Spleen (tissue), 13 donors: ENCODE measurements around the gene MYBPHL. TPM values are rescaled to one million over a fixed set of nuclear protein-coding genes. Genes with fewer than 3 reads are reported as not detected.

Experiments
- DNase-seq: peaks from one replicate; pipeline ENCODE4 v3.0.0-alpha.2; 2020
- H3K27ac ChIP-seq, 8 donors: fragments of 200-600 bp; sonication (generic) in 7 of 8; 1 replicate in 4 of 8; 2 replicates in 4 of 8; pipeline versions ENCODE4 v1.5.0 to v1.8.0; 2016 to 2021; ENCODE audit warnings: inconsistent platforms in 4 of 8, mild to moderate bottlenecking in 4 of 8, moderate library complexity in 1 of 8
- H3K27me3 ChIP-seq, 7 donors: fragments of 200-600 bp; sonication (generic) in 6 of 7; replicated peaks in 1 of 7; 1 replicate in 4 of 7; 2 replicates in 3 of 7; pipeline versions ENCODE4 v1.5.0 to v1.8.0; 2016 to 2021; ENCODE audit warnings: inconsistent platforms in 3 of 7, mild to moderate bottlenecking in 1 of 7
- H3K36me3 ChIP-seq, 6 donors: fragments of 200-600 bp; sonication (generic) in 5 of 6; 1 replicate in 4 of 6; 2 replicates in 2 of 6; pipeline versions ENCODE4 v1.5.0 to v1.8.0; 2016 to 2021; ENCODE audit warnings: inconsistent platforms in 2 of 6
- H3K4me1 ChIP-seq, 6 donors: fragments of 200-600 bp; sonication (generic) in 5 of 6; 1 replicate in 3 of 6; 2 replicates in 3 of 6; pipeline versions ENCODE4 v1.5.0 to v1.8.0; 2016 to 2021; ENCODE audit warnings: inconsistent platforms in 3 of 6
- H3K4me3 ChIP-seq, 8 donors: fragments of 200-600 bp; sonication (generic) in 7 of 8; 1 replicate in 4 of 8; 2 replicates in 4 of 8; pipeline versions ENCODE4 v1.5.0 to v1.8.0; 2016 to 2021; ENCODE audit warnings: inconsistent platforms in 4 of 8, mild to moderate bottlenecking in 4 of 8, moderate library complexity in 2 of 8
- H3K9me3 ChIP-seq, 8 donors: fragments of 200-600 bp; sonication (generic) in 7 of 8; 1 replicate in 4 of 8; 2 replicates in 4 of 8; pipeline versions ENCODE4 v1.5.0 to v1.8.0; 2016 to 2021; ENCODE audit warnings: inconsistent platforms in 4 of 8
- CTCF ChIP-seq, 11 experiments: fragments of 200-600 bp in 7 of 11; fragments of 450-650 bp in 4 of 11; sonication (generic) in 4 of 11; IDR thresholded peaks in 8 of 11; conservative IDR thresholded peaks in 3 of 11; 1 replicate in 7 of 11; 2 replicates in 4 of 11; pipeline versions ENCODE4 v1.4.0 to v1.8.0; 2016 to 2021; ENCODE audit warnings: antibody characterized with exemption in 11 of 11, inconsistent platforms in 4 of 11, mild to moderate bottlenecking in 1 of 11
- POLR2A ChIP-seq, 3 donors: fragments of 450-650 bp; IDR thresholded peaks; one replicate each; pipeline ENCODE4 v1.5.1; 2017; ENCODE audit warnings: antibody characterized with exemption in 3 of 3, mild to moderate bottlenecking in 1 of 3
- POLR2AphosphoS5 ChIP-seq, 3 donors: sonication (generic); formaldehyde crosslinking; IDR thresholded peaks; one replicate each; pipeline ENCODE4 v1.5.1; 2017; ENCODE audit warnings: antibody characterized with exemption in 3 of 3
- WGBS, 5 donors: extraction: QIAGEN DNeasy Blood & Tissue Kit in 3 of 5; methylation state at CpG; one replicate each; pipeline versions ENCODE4 v1.1.5 to v1.1.7; 2013 to 2018; 5-methylcytosine and 5-hydroxymethylcytosine counted together
- intact Hi-C: fragments of 100-400 bp; cut with DNase I; formaldehyde crosslinking; loops from one replicate; pipeline ENCODE4 v1.15.0; 2023; ENCODE audit warnings: low total_unique reads
- long read RNA-seq, 2 donors: transcript quantifications; one replicate each; lab custom pipeline, GENCODE V29; 2026
- polyA plus RNA-seq, 3 donors: library from polyadenylated mRNA; stranded (reverse); fragments of 200-250 nt; gene quantifications; one replicate each; pipeline ENCODE4 v1.2.1, GENCODE V29; 2013
- total RNA-seq, 7 donors: library from RNA; depleted of rRNA in 3 of 7; stranded (reverse); fragments of >200 nt in 3 of 7; fragmentation: NEBNext Ultra II Directional in 4 of 7; extraction: Animal tissue kit (Norgen Biotek cat#: 25700) in 4 of 7; gene quantifications; one replicate each; pipeline versions ENCODE4 v1.1.0 to v1.2.1, GENCODE V29; 2016 to 2021
- donor health status: healthy with polysubstance abuse.
- donor health status: DM: no; HTN: no; CAD: no; lungs with moderate emphysema.
- donor health status: DM: no; HTN: no; CAD: no.
- donor health status: Bipolar disorder and iron deficiency.
- donor health status: healthy.
- donor health status: DM: no; HTN: no; CAD: no.
- donor health status: DM: yes; HTN: yes; CAD: no.

Gene MYBPHL
- total RNA-seq, result not detected
- polyA plus RNA-seq, result not detected
- long read RNA-seq, donor 1, result 0 reads
- long read RNA-seq, donor 2, result 0 reads

- 64 to 83% (median 68%) methylated on average over 1 to 7 of the region's 7 CpGs for WGBS, 5 donors
Observed at GRCh38 chr1:109306832-109307273, at the start of gene MYBPHL. TSS of gene MYBPHL (minus strand) at chr1:109307011. CDS start at chr1:109306991, 20 bp downstream.

GRCh38 chr1:109356505-109356904 lies 49.7 kb upstream of the MYBPHL start:
- H3K4me1 ChIP-seq, result peaks cover 0 to 10% (median 0%) of the 10 kb centered on the region in 6 donors
- H3K4me3 ChIP-seq, result no peak overlapping the region
- H3K27me3 ChIP-seq, result no peaks in the 10 kb centered on the region
- 67 to 88% (median 81%) methylated on average over 1 of the region's 1 CpG for WGBS, 5 donors
- no peak for DNase-seq
- H3K9me3 ChIP-seq, result no peaks in the 10 kb centered on the region
- intact Hi-C loops, result no loop called here
- peaks cover 0 to 35% (median 0%) of the 10 kb centered on the region in 6 donors for H3K36me3 ChIP-seq
- TF ChIP-seq CTCF (IDR thresholded peaks at IDR 0.05 in 8 of 11, conservative IDR thresholded peaks at IDR 0.05 in 3 of 11) (no peak), POLR2A (IDR thresholded peaks at IDR 0.05) (no peak), POLR2AphosphoS5 (IDR thresholded peaks at IDR 0.05) (no peak)
- H3K27ac ChIP-seq, result no peak overlapping the region

More at GRCh38 chr1:109306832-109307273, at the start of gene MYBPHL:
- TF ChIP-seq POLR2A (IDR thresholded peaks at IDR 0.05) (no peak), CTCF (IDR thresholded peaks at IDR 0.05 in 8 of 11, conservative IDR thresholded peaks at IDR 0.05 in 3 of 11) (no peak), POLR2AphosphoS5 (IDR thresholded peaks at IDR 0.05) (peak in 1 of 3 donors; percentile 6)
- DNase-seq, result no peak
- no peak within 1 kb of the TSS for H3K4me3 ChIP-seq
- H3K27ac ChIP-seq, result no peak within 1 kb of the TSS
- H3K9me3 ChIP-seq, result no peaks in the 10 kb centered on the region
- peaks cover 0 to 17% (median 8%) of the 10 kb centered on the region in 6 donors for H3K4me1 ChIP-seq
- peaks cover 0 to 13% (median 0%) of the 10 kb centered on the region in 7 donors for H3K27me3 ChIP-seq
- peaks cover 0 to 31% (median 0%) of the 10 kb centered on the region in 6 donors for H3K36me3 ChIP-seq
- intact Hi-C loops, result no loop called here

GRCh38 chr1:109354929-109355328 lies 48.1 kb upstream of the MYBPHL start:
- peaks cover 0 to 8% (median 0%) of the 10 kb centered on the region in 6 donors for H3K4me1 ChIP-seq
- peaks cover 0 to 51% (median 0%) of the 10 kb centered on the region in 6 donors for H3K36me3 ChIP-seq
- no peak for DNase-seq
- intact Hi-C loops, result no loop called here
- TF ChIP-seq POLR2AphosphoS5 (IDR thresholded peaks at IDR 0.05), result no peak
- no peak for TF ChIP-seq POLR2A (IDR thresholded peaks at IDR 0.05)
- TF ChIP-seq CTCF (IDR thresholded peaks at IDR 0.05 in 8 of 11, conservative IDR thresholded peaks at IDR 0.05 in 3 of 11), result no peak
- H3K27ac ChIP-seq, result no peak overlapping the region
- no peak overlapping the region for H3K4me3 ChIP-seq
- H3K9me3 ChIP-seq, result no peaks in the 10 kb centered on the region
- WGBS, 5 donors, result 84 to 95% (median 89%) methylated on average over 3 of the region's 3 CpGs
- H3K27me3 ChIP-seq, result no peaks in the 10 kb centered on the region

GRCh38 chr1:109351457-109351856 lies 44.6 kb upstream of the MYBPHL start:
- Histone ChIP-seq H3K36me3 (peaks cover 0 to 86% (median 0%) of the 10 kb centered on the region in 6 donors), H3K27me3 (no peaks in the 10 kb centered on the region), H3K4me3 (no peak overlapping the region), H3K4me1 (peaks cover 0 to 8% (median 0%) of the 10 kb centered on the region in 6 donors), H3K27ac (no peak overlapping the region), H3K9me3 (no peaks in the 10 kb centered on the region)
- 86 to 98% (median 95%) methylated on average over 5 of the region's 5 CpGs for WGBS, 5 donors
- DNase-seq, result no peak
- TF ChIP-seq POLR2AphosphoS5 (IDR thresholded peaks at IDR 0.05), result no peak
- intact Hi-C loops, result no loop called here
